H9 (cell line): ENCODE data around the gene HEATR9. TPM values are rescaled to one million over a fixed set of nuclear protein-coding genes. Genes with fewer than 3 reads are reported as not detected.

Experiments used
- DNase-seq: peaks from one replicate; pipeline ENCODE4 v3.0.0-alpha.2; 2017
- H2AFZ ChIP-seq: one replicate; pipeline ENCODE4 v1.6.1; 2013; ENCODE audit warnings: mild to moderate bottlenecking, low read length, control low read depth, moderate library complexity
- H2AK5ac ChIP-seq: 2 replicates; pipeline ENCODE4 v1.6.1; 2013; ENCODE audit warnings: low read length, control low read depth, mixed read lengths; ENCODE audit not compliant: insufficient read length
- H2BK120ac ChIP-seq: one replicate; pipeline ENCODE4 v1.6.1; 2013; ENCODE audit warnings: low read depth, mild to moderate bottlenecking, low read length, control low read depth, inconsistent platforms; ENCODE audit not compliant: poor library complexity, severe bottlenecking
- H2BK12ac ChIP-seq: 2 replicates; pipeline ENCODE4 v1.6.1; 2013; ENCODE audit warnings: low read length, control low read depth, mixed read lengths, low read depth; ENCODE audit not compliant: insufficient read length
- H2BK15ac ChIP-seq: 2 replicates; pipeline ENCODE4 v1.6.1; 2013; ENCODE audit warnings: low read depth, low read length, control low read depth
- H2BK20ac ChIP-seq: one replicate; pipeline ENCODE4 v1.6.1; 2013; ENCODE audit warnings: low read depth, mild to moderate bottlenecking, low read length, control low read depth, inconsistent platforms; ENCODE audit not compliant: poor library complexity, severe bottlenecking
- H2BK5ac ChIP-seq: 2 replicates; pipeline ENCODE4 v1.6.1; 2013; ENCODE audit warnings: low read length, control low read depth, mixed read lengths; ENCODE audit not compliant: insufficient read length
- H3K14ac ChIP-seq: 2 replicates; pipeline ENCODE4 v1.6.1; 2013; ENCODE audit warnings: low read length, control low read depth; ENCODE audit not compliant: insufficient read depth
- H3K18ac ChIP-seq: 2 replicates; pipeline ENCODE4 v1.6.1; 2013; ENCODE audit warnings: low read depth, mild to moderate bottlenecking, mixed read lengths, low read length, control low read depth; ENCODE audit not compliant: insufficient read length
- H3K23ac ChIP-seq: 2 replicates; pipeline ENCODE4 v1.6.1; 2013; ENCODE audit warnings: low read length, control low read depth, mixed read lengths, low read depth; ENCODE audit not compliant: insufficient read length
- H3K23me2 ChIP-seq: 2 replicates; pipeline ENCODE4 v1.6.1; 2013; ENCODE audit warnings: low read depth, mild to moderate bottlenecking, mixed read lengths, low read length, control low read depth; ENCODE audit not compliant: insufficient read length, poor library complexity, severe bottlenecking
- H3K27ac ChIP-seq: 2 replicates; pipeline ENCODE4 v1.5.1; 2013; ENCODE audit warnings: low read length, control low read depth, mixed read lengths, low read depth; ENCODE audit not compliant: insufficient read length
- H3K27me3 ChIP-seq: 2 replicates; pipeline ENCODE4 v1.6.1; 2013; ENCODE audit warnings: low read length, control low read depth, inconsistent platforms; ENCODE audit not compliant: insufficient read depth
- H3K4ac ChIP-seq: 2 replicates; pipeline ENCODE4 v1.6.1; 2013; ENCODE audit warnings: low read depth, mild to moderate bottlenecking, control low read depth, inconsistent platforms, low read length, moderate library complexity
- H3K4me1 ChIP-seq: 2 replicates; pipeline ENCODE4 v1.6.1; 2013; ENCODE audit warnings: low read length, control low read depth, inconsistent platforms; ENCODE audit not compliant: insufficient read depth
- H3K4me2 ChIP-seq: 2 replicates; pipeline ENCODE4 v1.6.1; 2013; ENCODE audit warnings: low read length, control low read depth, mixed read lengths; ENCODE audit not compliant: insufficient read length, insufficient read depth
- H3K56ac ChIP-seq: 2 replicates; pipeline ENCODE4 v1.6.1; 2013; ENCODE audit warnings: low read depth, mild to moderate bottlenecking, mixed read lengths, low read length, control low read depth; ENCODE audit not compliant: insufficient read length
- H3K79me1 ChIP-seq: 2 replicates; pipeline ENCODE4 v1.6.1; 2013; ENCODE audit warnings: low read depth, mild to moderate bottlenecking, moderate library complexity, low read length, control low read depth, inconsistent platforms; ENCODE audit not compliant: insufficient read depth, poor library complexity, severe bottlenecking
- H3K79me2 ChIP-seq: 2 replicates; pipeline ENCODE4 v1.6.1; 2013; ENCODE audit warnings: low read length, control low read depth, inconsistent platforms; ENCODE audit not compliant: insufficient read depth
- H3K9ac ChIP-seq: 2 replicates; pipeline ENCODE4 v1.6.1; 2013; ENCODE audit warnings: low read length, control low read depth, mixed read lengths; ENCODE audit not compliant: insufficient read length; ENCODE audit errors: extremely low read depth
- H3K9me3 ChIP-seq: one replicate; pipeline ENCODE4 v1.6.1; 2013; ENCODE audit warnings: low read depth, low read length, inconsistent platforms; ENCODE audit not compliant: control insufficient read depth
- H3T11ph ChIP-seq: one replicate; pipeline ENCODE4 v1.6.1; 2013; ENCODE audit warnings: mild to moderate bottlenecking, low read length, control low read depth, inconsistent platforms
- H4K20me1 ChIP-seq: one replicate; pipeline ENCODE4 v1.6.1; 2013; ENCODE audit not compliant: control insufficient read depth, insufficient read length, insufficient read depth
- H4K5ac ChIP-seq: 2 replicates; pipeline ENCODE4 v1.6.1; 2013; ENCODE audit warnings: low read depth, mild to moderate bottlenecking, mixed read lengths, low read length, control low read depth; ENCODE audit not compliant: insufficient read length
- H4K8ac ChIP-seq: replicated peaks from 2 replicates; pipeline ENCODE4 v1.6.1; 2013; ENCODE audit warnings: low read length, control low read depth, mixed read lengths, low read depth; ENCODE audit not compliant: insufficient read length
- H4K91ac ChIP-seq: 2 replicates; pipeline ENCODE4 v1.6.1; 2013; ENCODE audit warnings: low read depth, mild to moderate bottlenecking, moderate library complexity, mixed read lengths, low read length, control low read depth; ENCODE audit not compliant: insufficient read length
- H3K27ac Mint-ChIP-seq, 3 experiments: 2 replicates in 2 of 3; 3 replicates in 1 of 3; pipeline ENCODE4 v1.8.0; 2020 to 2021; ENCODE audit warnings: mixed read lengths in 3 of 3, mild to moderate bottlenecking in 1 of 3, moderate library complexity in 1 of 3
- H3K27me3 Mint-ChIP-seq: 2 replicates; pipeline ENCODE4 v1.8.0; 2021; ENCODE audit warnings: low read depth, mild to moderate bottlenecking, moderate library complexity, mixed read lengths
- H3K36me3 Mint-ChIP-seq, 3 experiments: 2 replicates in 2 of 3; 3 replicates in 1 of 3; pipeline ENCODE4 v1.8.0; 2020 to 2021; ENCODE audit warnings: low read depth in 3 of 3, mixed read lengths in 3 of 3; ENCODE audit not compliant: insufficient read depth in 1 of 3
- H3K4me1 Mint-ChIP-seq, 2 experiments: 2 replicates each; pipeline ENCODE4 v1.8.0; 2020; ENCODE audit warnings: mixed read lengths in 2 of 2
- H3K4me3 Mint-ChIP-seq, 2 experiments: 2 replicates in 1 of 2; 3 replicates in 1 of 2; pipeline ENCODE4 v1.8.0; 2020 to 2021; ENCODE audit warnings: mild to moderate bottlenecking in 2 of 2, mixed read lengths in 2 of 2, moderate library complexity in 1 of 2
- H3K9me3 Mint-ChIP-seq, 2 experiments: 2 replicates in 1 of 2; 3 replicates in 1 of 2; pipeline ENCODE4 v1.8.0; 2020; ENCODE audit warnings: mild to moderate bottlenecking in 2 of 2, mixed read lengths in 2 of 2, moderate library complexity in 1 of 2
- WGBS: extraction: QIAGEN DNeasy Blood & Tissue Kit; methylation state at CpG from one replicate; pipeline ENCODE4 v1.1.7; 2013; ENCODE audit warnings: missing lambda C conversion rate, low lambda C conversion rate, mixed read lengths; ENCODE audit not compliant: insufficient read length; ENCODE audit errors: extremely low coverage; 5-methylcytosine and 5-hydroxymethylcytosine counted together
- total RNA-seq: library from RNA; stranded (reverse); gene quantifications from 2 replicates; pipeline ENCODE4 v1.2.1, GENCODE V29; 2021
- TF ChIP-seq, protein P1 (sequence below): fragments of 200-600 bp; sonication (generic); conservative IDR thresholded peaks from 3 replicates; pipeline ENCODE4 v1.8.0; 2021; ENCODE audit warnings: antibody characterized with exemption, mild to moderate bottlenecking

HEATR9 gene
- total RNA-seq, 1 experiment from 2014 or later: not detected

DNA sequence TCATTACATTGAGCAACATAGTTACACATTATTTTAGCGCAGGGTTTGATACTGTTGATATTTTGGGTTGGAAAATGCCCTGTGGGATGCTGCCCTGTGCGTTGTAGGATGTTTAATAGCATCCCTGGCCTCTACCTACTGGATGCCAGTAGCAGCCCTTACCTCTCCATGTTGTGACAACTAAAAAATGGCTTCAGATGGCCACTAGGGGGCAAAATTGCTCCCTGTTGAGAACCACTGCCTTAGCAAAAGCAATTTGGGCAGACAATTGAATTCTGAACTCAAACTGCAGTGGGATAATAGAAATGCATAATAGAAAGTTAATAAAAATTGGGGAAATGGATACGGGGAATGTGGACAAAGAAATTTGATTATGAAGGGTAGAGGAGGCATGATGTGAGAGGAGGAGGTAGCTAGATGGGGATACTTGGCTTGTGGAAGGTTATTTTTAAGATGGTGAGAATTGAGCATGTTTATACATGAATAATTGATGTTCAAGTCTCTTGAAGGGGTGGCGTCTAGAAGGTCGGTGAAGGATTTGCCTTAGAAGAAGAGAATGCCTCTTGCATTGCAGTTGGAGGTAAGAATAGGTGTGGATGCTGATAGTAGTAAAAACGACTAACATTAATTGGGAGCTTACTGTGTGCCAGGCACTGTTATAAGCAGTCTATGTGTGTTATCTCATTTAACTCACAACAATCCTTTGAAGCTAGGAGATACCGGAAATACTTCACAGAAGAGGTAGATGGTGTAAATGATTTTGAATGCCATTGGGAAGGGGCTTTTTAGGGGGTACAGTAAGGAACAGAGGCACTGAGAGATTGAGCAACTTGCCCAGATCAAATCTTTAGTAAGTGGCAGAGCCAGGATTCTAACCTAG lies 19.0 kb downstream of the HEATR9 start:
- Histone ChIP-seq H3K4me2 (no peak overlapping the region), H2AK5ac (no peak overlapping the region), H2BK12ac (no peak overlapping the region), H2AFZ (no peak overlapping the region), H3K23me2 (no peaks in the 10 kb centered on the region), H4K20me1 (no peaks in the 10 kb centered on the region), H3K9me3 (no peaks in the 10 kb centered on the region), H3K27ac (no peak overlapping the region), H2BK15ac (no peak overlapping the region), H2BK20ac (no peak overlapping the region), H4K5ac (no peak overlapping the region), H3K9ac (no peak overlapping the region), H3K27me3 (no peaks in the 10 kb centered on the region), H3T11ph (no peak overlapping the region), H3K56ac (no peak overlapping the region), H3K14ac (no peak overlapping the region), H3K23ac (no peak overlapping the region), H2BK120ac (no peak overlapping the region), H3K4ac (no peak overlapping the region), H3K18ac (no peak overlapping the region), H4K8ac (no peak overlapping the region), H2BK5ac (no peak overlapping the region), H3K79me1 (no peaks in the 10 kb centered on the region), H3K4me1 (no peaks in the 10 kb centered on the region), H3K79me2 (no peaks in the 10 kb centered on the region), H4K91ac (no peak overlapping the region)
- 100% methylated on average over 1 of the region's 7 CpGs for WGBS
- Mint-ChIP-seq H3K4me3 (no peak overlapping the region), H3K9me3 (no peaks in the 10 kb centered on the region), H3K27ac (peak overlapping the region in 1 of 3 experiments; percentile 10; a peak in 1 of 7 replicates), H3K4me1 (peaks cover 11 to 15% of the 10 kb centered on the region in 2 experiments), H3K27me3 (no peaks in the 10 kb centered on the region; the same call in 1 of the 2 replicates), H3K36me3 (peaks cover 17 to 56% (median 53%) of the 10 kb centered on the region in 3 experiments; a peak in 6 of 7 replicates)
- DNase-seq: peak; percentile 79
- TF ChIP-seq, protein P1, sequence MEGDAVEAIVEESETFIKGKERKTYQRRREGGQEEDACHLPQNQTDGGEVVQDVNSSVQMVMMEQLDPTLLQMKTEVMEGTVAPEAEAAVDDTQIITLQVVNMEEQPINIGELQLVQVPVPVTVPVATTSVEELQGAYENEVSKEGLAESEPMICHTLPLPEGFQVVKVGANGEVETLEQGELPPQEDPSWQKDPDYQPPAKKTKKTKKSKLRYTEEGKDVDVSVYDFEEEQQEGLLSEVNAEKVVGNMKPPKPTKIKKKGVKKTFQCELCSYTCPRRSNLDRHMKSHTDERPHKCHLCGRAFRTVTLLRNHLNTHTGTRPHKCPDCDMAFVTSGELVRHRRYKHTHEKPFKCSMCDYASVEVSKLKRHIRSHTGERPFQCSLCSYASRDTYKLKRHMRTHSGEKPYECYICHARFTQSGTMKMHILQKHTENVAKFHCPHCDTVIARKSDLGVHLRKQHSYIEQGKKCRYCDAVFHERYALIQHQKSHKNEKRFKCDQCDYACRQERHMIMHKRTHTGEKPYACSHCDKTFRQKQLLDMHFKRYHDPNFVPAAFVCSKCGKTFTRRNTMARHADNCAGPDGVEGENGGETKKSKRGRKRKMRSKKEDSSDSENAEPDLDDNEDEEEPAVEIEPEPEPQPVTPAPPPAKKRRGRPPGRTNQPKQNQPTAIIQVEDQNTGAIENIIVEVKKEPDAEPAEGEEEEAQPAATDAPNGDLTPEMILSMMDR: peak; percentile 89
